ENCODE data around the gene PAPSS1. TPM values are rescaled to one million over a fixed set of nuclear protein-coding genes. Genes with fewer than 3 reads are reported as not detected.

The PAPSS1 gene
- total and polyA plus RNA-seq, 2 donors (not counting 3 experiments of a cell fraction or from before 2014, with no cell fraction given) = 69.6 to 77.2 TPM

DNA sequence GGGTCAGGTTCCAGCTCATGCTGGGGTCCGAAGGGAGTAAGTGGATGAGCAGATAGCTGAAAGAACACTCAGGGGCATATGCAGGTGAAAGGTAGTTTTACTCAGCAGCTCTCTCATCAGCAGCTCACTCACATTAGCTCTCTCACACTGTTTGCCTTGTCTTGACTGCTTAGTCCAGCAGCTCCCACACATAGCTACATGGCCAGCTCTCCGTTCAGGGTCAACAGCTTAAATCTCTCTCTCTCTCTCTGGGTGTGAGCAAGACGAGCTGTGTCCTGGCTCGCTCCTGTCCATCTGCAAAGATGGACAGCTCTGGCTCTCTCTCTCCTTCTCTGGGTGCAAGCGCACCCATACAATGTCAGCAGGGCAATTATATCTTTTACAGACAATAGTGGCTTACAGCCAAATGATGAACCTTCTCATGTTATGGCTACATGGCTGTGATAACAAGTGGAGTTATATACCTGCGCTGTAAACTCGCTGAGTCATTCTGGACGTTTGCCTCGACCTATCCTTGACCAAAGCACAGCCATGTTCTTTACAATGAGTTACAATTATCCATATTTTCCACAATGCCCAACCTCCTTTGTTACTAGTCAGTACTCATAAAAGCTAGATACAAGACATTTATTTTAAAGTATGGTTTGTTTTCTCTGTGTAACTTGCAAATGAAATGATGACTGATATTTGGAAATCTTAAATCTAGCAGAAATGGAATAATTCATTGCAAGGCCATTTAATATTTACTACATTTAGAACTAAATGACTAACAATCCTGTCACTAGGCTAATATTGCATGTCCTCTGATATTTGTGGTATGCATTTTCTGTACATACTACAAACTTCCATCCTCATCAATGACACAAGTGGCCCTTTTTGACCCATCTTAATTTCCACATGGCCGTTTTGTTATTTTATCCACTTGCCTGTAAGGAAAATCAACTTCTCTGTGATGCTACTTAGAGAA lies 9.3 kb downstream of the PAPSS1 start:
- H3K9me1 ChIP-seq (replicated peaks; ENCODE audit: control insufficient read depth, extremely low read depth, insufficient read depth, low read length) = no peaks in the 10 kb centered on the region
- H3K9me3 ChIP-seq (replicated peaks; ENCODE audit: control insufficient read depth, insufficient read depth, low read length) = no peaks in the 10 kb centered on the region
- peak overlapping the region in 1 of 3 experiments; percentile 14 for H3K4me3 ChIP-seq (replicated peaks in 1 of 3; ENCODE audit: insufficient read depth in 1 of 3, low read depth in 1 of 3, low read length in 3 of 3)
- dilution Hi-C loops (cut with MboI; ENCODE audit: extremely low pct_ligation_motif_present, low sequenced_read_pairs) = no loop called here
- FAIRE-seq = peak; percentile 75
- ChIA-PET CTCF (interaction anchor here (0.6 to 1.7 kb wide), 3 partner anchors 10 to 231 kb away, joined by 3 to 12 read pairs (median 4); partner anchors contain the start of gene PAPSS1), POLR2A (interaction anchor here (1.0 kb wide), 1 partner anchor 9 kb away, joined by 3 read pairs; the partner anchor contains the start of gene PAPSS1)
- peak overlapping the region; percentile 65 for H3K27ac ChIP-seq (ENCODE audit: insufficient read depth, low read depth, low read length)
- no peaks in the 10 kb centered on the region for H3K27me3 ChIP-seq (ENCODE audit: control insufficient read depth in 2 of 2, insufficient read depth in 2 of 2, low read length in 2 of 2)
- no peaks in the 10 kb centered on the region for H3K36me3 ChIP-seq (ENCODE audit: control insufficient read depth in 2 of 2, extremely low read depth in 1 of 2, insufficient read depth in 2 of 2, low read length in 2 of 2)
- H3K9ac ChIP-seq (replicated peaks; ENCODE audit: extremely low read depth, insufficient read depth, low read length) = peak overlapping the region; percentile 37
- peaks cover 46% of the 10 kb centered on the region for H3K79me2 ChIP-seq (ENCODE audit: control insufficient read depth, insufficient read depth, low read length)
- peaks cover 20% of the 10 kb centered on the region for H3K4me1 ChIP-seq (ENCODE audit: control insufficient read depth, extremely low read depth, insufficient read depth, low read length)
- intact Hi-C loops (cut with micrococcal nuclease) = loop anchor here (1.0 kb wide), 2 partner anchors 10 to 11 kb away; partner anchors contain the start of gene PAPSS1
- BruUV-seq (replicated peaks) = no TSS peak
- no peaks in the 10 kb centered on the region for H4K20me1 ChIP-seq (replicated peaks; ENCODE audit: control insufficient read depth, extremely low read depth, insufficient read depth, low read length)
- no peak overlapping the region for H2AFZ ChIP-seq (ENCODE audit: low read depth, low read length)
- TF ChIP-seq MYC (IDR thresholded peaks at IDR 0.05; ENCODE audit: low read depth, low read length) = no peak
- no peak for TF ChIP-seq POLR2A (IDR thresholded peaks at IDR 0.05; ENCODE audit: low read depth, low read length)
- no peak for TF ChIP-seq FOS (IDR thresholded peaks at IDR 0.05; ENCODE audit: borderline replicate concordance, insufficient read depth, low read length)
- TF ChIP-seq JUN (IDR thresholded peaks at IDR 0.05; ENCODE audit: borderline replicate concordance, insufficient read depth, insufficient read length, low read depth) = no peak
- no peak for TF ChIP-seq CTCF (IDR thresholded peaks at IDR 0.05; ENCODE audit: extremely low read depth in 1 of 2, insufficient read depth in 1 of 2, low read depth in 1 of 2, low read length in 2 of 2)
- no peak for TF ChIP-seq POLR2AphosphoS5 (IDR thresholded peaks at IDR 0.05; ENCODE audit: insufficient read depth, low read depth, low read length)
- TF ChIP-seq GATA2 (IDR thresholded peaks at IDR 0.05; ENCODE audit: insufficient read depth, insufficient read length, low read depth, low read length) = no peak
- no peak for TF ChIP-seq EZH2 (IDR thresholded peaks at IDR 0.05; ENCODE audit: borderline replicate concordance, low read depth, low read length, severe bottlenecking)
- TF ChIP-seq, protein P1, sequence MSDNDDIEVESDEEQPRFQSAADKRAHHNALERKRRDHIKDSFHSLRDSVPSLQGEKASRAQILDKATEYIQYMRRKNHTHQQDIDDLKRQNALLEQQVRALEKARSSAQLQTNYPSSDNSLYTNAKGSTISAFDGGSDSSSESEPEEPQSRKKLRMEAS (IDR thresholded peaks at IDR 0.05; ENCODE audit: insufficient read depth, insufficient read length) = no peak
- DNase-seq (ENCODE audit: low read depth, low spot score) = no peak
- H3K4me2 ChIP-seq (ENCODE audit: insufficient read depth, low read length) = peak overlapping the region; percentile 79
